Lower lobe of right lung (tissue), 2 donors: ENCODE data around the gene RPUSD1. TPM values are rescaled to one million over a fixed set of nuclear protein-coding genes. Genes with fewer than 3 reads are reported as not detected.
"Not testable (repeated sequence)": the region's sequence is repeated elsewhere in the genome, so short reads cannot be mapped to it uniquely, and the experiment has no call there.

Source experiments
- ATAC-seq, 2 donors: fragments of 200-7000 bp; cut with Tn5 transposase; one replicate each; pipeline ENCODE4 v1.9.1; 2020 to 2022; ENCODE audit warnings: mild to moderate bottlenecking in 2 of 2, moderate library complexity in 2 of 2
- DNase-seq: peaks from one replicate; pipeline ENCODE4 v3.0.0-alpha.2; 2020
- H3K27ac ChIP-seq: fragments of 200-600 bp; one replicate; pipeline ENCODE4 v1.8.0; 2022
- H3K27me3 ChIP-seq: fragments of 200-600 bp; one replicate; pipeline ENCODE4 v1.8.0; 2022; ENCODE audit warnings: low read depth
- H3K36me3 ChIP-seq: fragments of 200-600 bp; one replicate; pipeline ENCODE4 v1.8.0; 2022; ENCODE audit warnings: mild to moderate bottlenecking
- H3K4me1 ChIP-seq: fragments of 200-600 bp; one replicate; pipeline ENCODE4 v1.8.0; 2022
- H3K4me3 ChIP-seq: fragments of 200-600 bp; one replicate; pipeline ENCODE4 v1.8.0; 2022; ENCODE audit warnings: mild to moderate bottlenecking
- H3K9me3 ChIP-seq: fragments of 200-600 bp; one replicate; pipeline ENCODE4 v1.8.0; 2022
- intact Hi-C: fragments of 100-400 bp; cut with DNase I; formaldehyde crosslinking; loops from one replicate; pipeline ENCODE4 v1.11.0; 2022
- total RNA-seq: library from RNA; stranded (reverse); fragmentation: NEBNext Ultra II Directional; extraction: Animal tissue kit (Norgen Biotek cat#: 25700); gene quantifications from one replicate; pipeline ENCODE4 v1.2.1, GENCODE V29; 2021
- TF ChIP-seq, protein P1 (sequence below): fragments of 200-600 bp; IDR thresholded peaks from one replicate; pipeline ENCODE4 v1.8.0; 2022; ENCODE audit warnings: antibody characterized with exemption, mild to moderate bottlenecking
- donor health status: DM: no; HTN: yes; CAD: no; lungs with severe emphysema.

Gene RPUSD1
- total RNA-seq, 1 donor from 2014 or later = 16.3 TPM

DNA sequence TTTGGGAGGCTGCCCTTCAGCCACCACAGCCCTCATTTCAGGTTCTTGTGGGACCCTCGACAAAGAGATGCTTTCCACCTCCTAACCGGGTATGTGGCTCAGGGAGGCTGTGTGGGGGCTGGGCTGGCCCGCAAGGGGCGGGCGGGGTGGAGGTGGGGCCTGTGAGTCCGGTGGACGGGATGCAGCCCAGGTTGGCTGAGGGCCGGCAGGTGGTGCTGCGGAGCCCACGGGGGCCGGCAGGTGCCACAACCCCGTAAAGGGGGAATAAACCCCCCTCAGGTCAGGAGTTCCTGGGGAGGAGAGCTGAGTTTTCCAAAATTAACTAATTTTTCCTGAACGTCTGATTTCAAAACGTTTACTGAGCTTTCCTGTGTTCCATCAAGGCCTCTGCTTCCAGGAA, 42.4 kb downstream of the RPUSD1 start:
- Histone ChIP-seq H3K27me3 (no peaks in the 10 kb centered on the region), H3K4me3 (no peak overlapping the region), H3K4me1 (peaks cover 4% of the 10 kb centered on the region), H3K27ac (no peak overlapping the region), H3K9me3 (no peaks in the 10 kb centered on the region), H3K36me3 (no peaks in the 10 kb centered on the region)
- ATAC-seq = peak in 1 of 2 donors; percentile 40
- no peak for DNase-seq
- TF ChIP-seq, protein P1, sequence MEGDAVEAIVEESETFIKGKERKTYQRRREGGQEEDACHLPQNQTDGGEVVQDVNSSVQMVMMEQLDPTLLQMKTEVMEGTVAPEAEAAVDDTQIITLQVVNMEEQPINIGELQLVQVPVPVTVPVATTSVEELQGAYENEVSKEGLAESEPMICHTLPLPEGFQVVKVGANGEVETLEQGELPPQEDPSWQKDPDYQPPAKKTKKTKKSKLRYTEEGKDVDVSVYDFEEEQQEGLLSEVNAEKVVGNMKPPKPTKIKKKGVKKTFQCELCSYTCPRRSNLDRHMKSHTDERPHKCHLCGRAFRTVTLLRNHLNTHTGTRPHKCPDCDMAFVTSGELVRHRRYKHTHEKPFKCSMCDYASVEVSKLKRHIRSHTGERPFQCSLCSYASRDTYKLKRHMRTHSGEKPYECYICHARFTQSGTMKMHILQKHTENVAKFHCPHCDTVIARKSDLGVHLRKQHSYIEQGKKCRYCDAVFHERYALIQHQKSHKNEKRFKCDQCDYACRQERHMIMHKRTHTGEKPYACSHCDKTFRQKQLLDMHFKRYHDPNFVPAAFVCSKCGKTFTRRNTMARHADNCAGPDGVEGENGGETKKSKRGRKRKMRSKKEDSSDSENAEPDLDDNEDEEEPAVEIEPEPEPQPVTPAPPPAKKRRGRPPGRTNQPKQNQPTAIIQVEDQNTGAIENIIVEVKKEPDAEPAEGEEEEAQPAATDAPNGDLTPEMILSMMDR = peak; percentile 38
- intact Hi-C loops = no loop called here

DNA sequence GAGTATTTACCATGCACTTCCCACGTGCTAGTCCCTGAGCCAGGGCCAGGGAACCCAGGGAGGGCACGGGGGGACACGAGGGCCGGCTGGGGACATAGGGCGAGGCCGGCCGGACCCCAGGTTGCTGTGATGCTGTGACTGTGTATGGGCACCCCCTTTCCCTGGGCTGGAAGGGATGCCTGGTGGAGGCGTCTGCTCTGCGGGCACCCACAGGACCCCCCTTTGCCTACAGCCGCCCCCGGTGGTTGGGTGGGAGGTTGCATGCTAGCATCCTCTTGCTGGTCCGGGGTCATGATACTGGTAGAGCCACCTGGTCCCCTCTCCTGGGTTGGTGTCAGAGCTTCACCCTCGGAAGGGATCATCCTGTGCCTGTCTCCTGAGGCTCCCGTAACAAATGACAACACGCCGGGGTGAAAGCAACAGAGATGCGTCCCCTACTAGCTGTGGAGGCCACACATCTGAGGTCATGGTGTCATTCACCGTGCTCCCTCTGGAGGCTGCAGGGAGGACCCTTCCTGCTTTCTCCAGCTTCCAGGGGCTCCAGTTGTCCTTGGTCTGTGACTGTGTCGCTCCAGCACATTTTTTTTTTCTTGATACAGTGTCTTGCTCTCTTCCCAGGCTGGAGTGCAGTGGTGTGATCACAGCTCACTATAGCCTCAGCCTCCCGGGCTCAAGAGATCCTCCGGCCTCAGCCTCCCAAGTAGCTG, 44.2 kb downstream of the RPUSD1 start:
- H3K4me3 ChIP-seq = no peak overlapping the region
- TF ChIP-seq, protein P1 = no peak
- ATAC-seq (no peak), DNase-seq (no peak)
- no peaks in the 10 kb centered on the region for H3K36me3 ChIP-seq
- no peaks in the 10 kb centered on the region for H3K27me3 ChIP-seq
- no peaks in the 10 kb centered on the region for H3K9me3 ChIP-seq
- H3K27ac ChIP-seq = no peak overlapping the region
- intact Hi-C loops = no loop called here
- H3K4me1 ChIP-seq = peaks cover 15% of the 10 kb centered on the region

DNA sequence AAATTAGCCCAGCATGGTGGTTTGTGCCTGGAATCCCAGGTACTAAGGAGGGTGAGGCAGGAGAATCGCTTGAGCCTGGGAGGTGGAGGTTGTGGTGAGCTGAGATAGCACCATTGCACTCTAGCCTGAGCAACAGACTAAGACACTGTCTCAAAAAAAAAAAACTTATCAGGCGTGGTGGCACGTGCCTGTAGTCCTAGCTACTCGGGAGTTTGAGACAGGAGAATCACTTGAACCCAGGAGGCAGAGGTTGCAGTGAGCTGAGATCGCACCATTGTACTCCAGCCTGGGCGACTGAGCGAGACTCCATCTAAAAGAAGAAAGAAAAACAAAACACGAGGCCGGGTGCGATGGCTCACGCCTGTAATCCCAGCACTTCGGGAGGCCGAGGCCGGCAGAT, 45.3 kb downstream of the RPUSD1 start:
- not testable (repeated sequence) for H3K27ac ChIP-seq

DNA sequence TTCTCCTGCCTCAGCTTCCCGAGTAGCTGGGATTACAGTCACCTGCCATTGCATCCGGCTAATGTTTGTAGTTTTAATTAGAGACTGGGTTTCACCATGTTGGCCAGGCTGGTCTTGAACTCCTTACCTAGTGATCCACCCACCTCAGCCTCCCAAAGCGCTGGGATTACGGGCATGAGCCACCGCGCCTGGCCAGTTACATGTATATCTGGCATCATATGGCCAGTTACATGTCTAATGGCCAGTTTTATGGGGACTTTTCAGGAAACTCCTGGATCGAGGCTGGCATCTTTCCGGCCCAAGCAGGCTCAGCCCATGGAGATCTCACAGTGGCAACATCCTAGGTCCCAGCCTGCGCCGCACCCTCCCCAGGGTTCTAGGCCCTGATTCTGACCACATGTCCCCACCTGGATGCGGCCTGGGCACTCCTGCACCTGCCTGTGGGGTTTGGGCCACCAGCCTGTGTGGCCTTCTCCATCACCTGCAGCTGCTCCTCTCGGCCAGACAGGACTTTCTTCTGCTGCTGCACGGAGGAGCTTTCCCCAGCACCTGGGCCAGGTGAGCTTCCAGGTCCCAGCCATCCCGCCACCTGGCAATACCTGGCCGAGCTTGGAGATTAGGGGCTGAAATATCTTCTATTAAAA, 46.1 kb downstream of the RPUSD1 start:
- ATAC-seq (no peak), DNase-seq (no peak)
- Histone ChIP-seq H3K27ac (no peak overlapping the region), H3K9me3 (no peaks in the 10 kb centered on the region), H3K4me1 (peaks cover 15% of the 10 kb centered on the region), H3K36me3 (peaks cover 11% of the 10 kb centered on the region), H3K27me3 (no peaks in the 10 kb centered on the region), H3K4me3 (no peak overlapping the region)
- TF ChIP-seq, protein P1 = no peak
- intact Hi-C loops = no loop called here

More for the DNA sequence above, 45.3 kb downstream of the RPUSD1 start:
- H3K4me3 ChIP-seq, H3K9me3 ChIP-seq, ATAC-seq, H3K36me3 ChIP-seq, H3K27me3 ChIP-seq, DNase-seq, intact Hi-C loops: not testable (repeated sequence)
- peaks cover 15% of the 10 kb centered on the region for H3K4me1 ChIP-seq

DNA sequence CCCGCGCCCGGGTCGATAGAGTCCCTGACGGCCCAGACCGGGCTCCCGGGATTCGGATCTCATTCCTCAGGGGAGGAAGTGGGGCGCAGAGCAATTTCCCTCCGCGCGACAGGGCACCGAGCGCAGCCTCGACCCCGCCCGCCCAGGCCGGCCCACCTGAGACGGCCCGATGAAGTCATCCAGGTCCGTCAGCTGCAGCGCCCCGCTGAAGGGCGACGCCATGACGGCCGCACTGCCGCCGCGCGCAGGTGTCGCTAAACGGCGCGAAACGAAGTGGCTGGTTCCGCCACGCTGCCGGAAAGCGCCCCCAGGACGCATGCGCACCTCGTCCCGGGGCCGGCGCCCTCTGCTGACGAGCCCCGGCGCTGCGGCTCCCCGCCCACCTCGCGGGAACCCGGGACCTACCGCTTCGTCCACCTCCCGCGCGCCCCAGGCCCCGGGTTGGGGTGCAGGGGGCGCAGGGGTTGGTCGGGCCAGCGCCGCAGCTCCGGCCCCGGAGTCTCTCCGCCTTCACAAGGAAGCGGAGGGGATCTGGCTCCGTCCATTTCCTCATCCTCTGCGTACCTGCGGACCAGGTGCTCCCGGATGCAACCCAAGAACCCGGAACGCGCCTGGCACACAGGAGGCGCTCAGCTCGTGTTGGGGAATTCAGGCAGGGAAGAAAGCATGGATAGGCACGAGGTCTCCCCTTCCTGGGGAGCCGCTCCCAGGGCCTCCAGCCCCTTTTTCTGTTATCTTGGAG, 47.2 kb downstream of the RPUSD1 start, which contains the start of gene CIAO3:
Gene CIAO3, minus strand, starts transcription at position 234 of the 742 bp plus-strand sequence. Its CDS starts 12 bp downstream, at position 222.
- H3K4me1 ChIP-seq = peaks cover 15% of the 10 kb centered on the region
- peak within 1 kb of the TSS; percentile 97 for H3K4me3 ChIP-seq
- no peaks in the 10 kb centered on the region for H3K9me3 ChIP-seq
- peak; percentile 93 for DNase-seq
- peak; percentile 96 to 97 for ATAC-seq
- H3K36me3 ChIP-seq = peaks cover 22% of the 10 kb centered on the region
- H3K27ac ChIP-seq = peak within 1 kb of the TSS; percentile 86
- intact Hi-C loops = no loop called here
- no peaks in the 10 kb centered on the region for H3K27me3 ChIP-seq
- TF ChIP-seq, protein P1 = peak; percentile 92
